CD4-positive, CD25-positive, alpha-beta regulatory T cell (primary cell): ENCODE results near the gene GTF2A1L. TPM values are rescaled to one million over a fixed set of nuclear protein-coding genes. Genes with fewer than 3 reads are reported as not detected.

Experiments
- ATAC-seq, 2 donors: fragments of 150-1000 bp; cut with Tn5 transposase; one replicate each; pipeline ENCODE4 v1.10.0; 2021; ENCODE audit warnings: low read depth in 2 of 2, moderate number of reproducible peaks in 2 of 2, moderate library complexity in 1 of 2
- DNase-seq, 3 donors: peaks; one replicate each; pipeline versions ENCODE4 v3.0.0 to v3.0.0-alpha.2; 2012 to 2022; ENCODE audit warnings: mixed read lengths in 1 of 3
- H3K27ac ChIP-seq: one replicate; pipeline ENCODE4 v1.7.0; 2013; ENCODE audit warnings: mild to moderate bottlenecking, low read length; ENCODE audit not compliant: insufficient read depth, poor library complexity, severe bottlenecking
- H3K27me3 ChIP-seq: one replicate; pipeline ENCODE4 v1.7.0; 2013; ENCODE audit warnings: low read length; ENCODE audit not compliant: control insufficient read depth, insufficient read depth
- H3K36me3 ChIP-seq: one replicate; pipeline ENCODE4 v1.7.0; 2013; ENCODE audit warnings: mild to moderate bottlenecking, low read length, moderate library complexity; ENCODE audit not compliant: control insufficient read depth, insufficient read depth
- H3K4me1 ChIP-seq: 2 replicates; pipeline ENCODE4 v1.7.0; 2013; ENCODE audit warnings: mild to moderate bottlenecking, low read length; ENCODE audit not compliant: insufficient read depth, control insufficient read depth, poor library complexity, severe bottlenecking
- H3K4me3 ChIP-seq: one replicate; pipeline ENCODE4 v1.7.0; 2013; ENCODE audit warnings: low read depth, mild to moderate bottlenecking, low read length, moderate library complexity
- H3K9me3 ChIP-seq, 2 experiments: 1 replicate in 1 of 2; 2 replicates in 1 of 2; pipeline ENCODE4 v1.7.0; 2013; ENCODE audit warnings: low read length in 2 of 2, mild to moderate bottlenecking in 1 of 2, moderate library complexity in 1 of 2; ENCODE audit not compliant: control insufficient read depth in 2 of 2
- H3K27ac Mint-ChIP-seq, 3 donors: one replicate each; pipeline ENCODE4 v1.8.0; 2020 to 2022; ENCODE audit warnings: mild to moderate bottlenecking in 3 of 3, mixed read lengths in 3 of 3, moderate library complexity in 2 of 3
- H3K27me3 Mint-ChIP-seq: one replicate; pipeline ENCODE4 v1.8.0; 2022; ENCODE audit warnings: mild to moderate bottlenecking, mixed read lengths
- H3K36me3 Mint-ChIP-seq: one replicate; pipeline ENCODE4 v1.8.0; 2020; ENCODE audit warnings: mixed read lengths
- H3K4me1 Mint-ChIP-seq, 4 donors: one replicate each; pipeline ENCODE4 v1.8.0; 2020 to 2022; ENCODE audit warnings: mixed read lengths in 4 of 4, mild to moderate bottlenecking in 1 of 4
- H3K4me3 Mint-ChIP-seq, 4 donors: one replicate each; pipeline ENCODE4 v1.8.0; 2020 to 2022; ENCODE audit warnings: mild to moderate bottlenecking in 4 of 4, mixed read lengths in 4 of 4, moderate library complexity in 3 of 4
- H3K9me3 Mint-ChIP-seq, 7 donors: one replicate each; pipeline ENCODE4 v1.8.0; 2020 to 2022; ENCODE audit warnings: mixed read lengths in 7 of 7, mild to moderate bottlenecking in 3 of 7, moderate library complexity in 2 of 7
- polyA plus RNA-seq, 4 donors: library from polyadenylated mRNA; unstranded; fragments of 300-500 nt; fragmentation: Illumina TruSeq; gene quantifications; one replicate each; pipeline ENCODE4 v1.2.3, GENCODE V29; 2021
- total RNA-seq: library from RNA; stranded (reverse); gene quantifications from one replicate; pipeline ENCODE4 v1.2.3, GENCODE V29; 2022

GTF2A1L gene
- total and polyA plus RNA-seq, 5 donors from 2014 or later = not detected

DNA sequence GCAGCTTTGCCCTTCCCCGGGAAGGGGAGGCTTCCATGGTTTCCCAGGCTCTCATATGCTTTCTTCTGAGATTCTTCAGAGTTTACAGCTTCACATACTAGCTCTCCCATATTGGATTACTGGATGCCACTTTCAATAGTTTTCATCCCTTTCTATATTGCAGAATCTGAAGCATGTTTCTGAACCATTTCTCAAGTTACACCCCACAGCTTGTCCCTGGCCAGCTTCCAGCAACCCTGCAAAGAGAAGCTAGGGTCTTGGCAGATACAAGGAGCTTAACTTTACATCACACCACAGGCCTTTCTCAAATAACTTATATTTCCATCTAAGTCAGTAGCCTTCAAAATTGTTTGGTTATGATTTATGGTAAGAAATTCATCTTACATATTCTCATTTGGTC is 98.3 kb downstream of the GTF2A1L start:
- Histone ChIP-seq H3K27me3 (no peaks in the 10 kb centered on the region), H3K9me3 (no peaks in the 10 kb centered on the region), H3K4me3 (no peak overlapping the region), H3K36me3 (no peaks in the 10 kb centered on the region), H3K27ac (no peak overlapping the region), H3K4me1 (no peaks in the 10 kb centered on the region)
- no peaks in the 10 kb centered on the region for H3K36me3 Mint-ChIP-seq
- peaks cover 17% of the 10 kb centered on the region for H3K27me3 Mint-ChIP-seq
- no peaks in the 10 kb centered on the region for H3K4me1 Mint-ChIP-seq
- no peak overlapping the region for H3K4me3 Mint-ChIP-seq
- peaks cover 0 to 9% (median 0%) of the 10 kb centered on the region in 7 donors for H3K9me3 Mint-ChIP-seq
- ATAC-seq (no peak), DNase-seq (no peak)
- no peak overlapping the region for H3K27ac Mint-ChIP-seq

DNA sequence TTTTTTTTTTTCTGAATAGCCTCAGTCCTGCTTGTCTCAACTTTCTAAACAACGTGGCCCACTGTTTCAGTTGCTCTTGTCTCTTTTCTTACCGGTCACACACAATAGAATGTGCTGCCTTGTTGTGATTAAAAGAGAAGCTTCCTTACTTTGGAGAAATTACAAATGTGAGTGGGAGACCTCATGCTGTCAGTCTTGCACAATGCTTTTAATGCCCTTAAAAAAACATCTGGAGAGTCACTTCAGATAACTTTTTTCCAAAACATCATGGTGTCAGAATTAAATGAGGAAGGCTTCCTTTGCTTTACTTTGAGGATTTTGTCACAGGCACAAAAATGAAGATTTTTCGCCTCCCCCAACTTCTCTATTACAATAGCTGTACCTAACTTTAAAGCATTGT is 100.2 kb downstream of the GTF2A1L start:
- H3K9me3 ChIP-seq = no peaks in the 10 kb centered on the region
- no peaks in the 10 kb centered on the region for H3K27me3 ChIP-seq
- Mint-ChIP-seq H3K27me3 (peaks cover 17% of the 10 kb centered on the region), H3K36me3 (no peaks in the 10 kb centered on the region), H3K27ac (no peak overlapping the region), H3K9me3 (peaks cover 0 to 2% (median 0%) of the 10 kb centered on the region in 7 donors), H3K4me3 (no peak overlapping the region), H3K4me1 (no peaks in the 10 kb centered on the region)
- DNase-seq = no peak
- H3K27ac ChIP-seq = no peak overlapping the region
- H3K4me1 ChIP-seq = no peaks in the 10 kb centered on the region
- no peak overlapping the region for H3K4me3 ChIP-seq
- no peak for ATAC-seq
- no peaks in the 10 kb centered on the region for H3K36me3 ChIP-seq

DNA sequence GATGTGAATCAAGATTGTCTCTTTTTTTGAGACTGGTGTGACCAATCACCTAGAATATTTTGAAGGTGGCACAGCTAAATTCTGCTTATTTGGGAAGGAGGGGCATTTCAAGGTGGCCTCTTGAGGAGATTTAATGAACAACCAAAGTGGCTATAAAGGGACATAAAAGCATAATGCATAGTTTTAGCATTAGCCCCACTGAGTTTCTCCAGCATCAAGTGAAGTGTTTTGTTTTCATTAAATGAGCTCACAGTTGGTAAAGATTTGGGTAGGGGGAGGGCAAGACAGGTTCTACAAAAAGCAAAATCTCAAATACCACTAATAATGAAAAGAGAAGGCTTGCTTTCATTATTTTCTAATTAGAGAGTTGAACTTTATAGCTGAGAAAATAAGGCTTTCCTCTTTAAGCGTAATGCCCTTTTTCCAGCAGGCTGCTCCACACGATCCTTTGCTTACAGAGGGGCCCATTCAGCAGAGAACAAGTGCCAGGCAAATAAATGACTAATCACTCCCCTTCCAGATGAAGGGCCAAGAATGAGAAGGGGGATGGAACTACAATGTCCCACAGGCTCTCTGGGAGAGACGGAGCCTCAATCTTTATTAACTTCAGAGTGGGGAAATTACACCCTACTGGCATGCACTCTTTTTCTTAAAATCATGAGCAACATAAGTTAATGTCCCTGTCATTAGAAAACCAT is 102.0 kb downstream of the GTF2A1L start:
- H3K27ac Mint-ChIP-seq = no peak overlapping the region
- H3K4me1 Mint-ChIP-seq = no peaks in the 10 kb centered on the region
- Histone ChIP-seq H3K27me3 (no peaks in the 10 kb centered on the region), H3K4me3 (no peak overlapping the region), H3K36me3 (no peaks in the 10 kb centered on the region), H3K27ac (no peak overlapping the region), H3K9me3 (no peaks in the 10 kb centered on the region), H3K4me1 (no peaks in the 10 kb centered on the region)
- H3K36me3 Mint-ChIP-seq = no peaks in the 10 kb centered on the region
- ATAC-seq (no peak), DNase-seq (no peak)
- no peak overlapping the region for H3K4me3 Mint-ChIP-seq
- H3K27me3 Mint-ChIP-seq = peaks cover 10% of the 10 kb centered on the region
- H3K9me3 Mint-ChIP-seq = peaks cover 0 to 2% (median 0%) of the 10 kb centered on the region in 7 donors

DNA sequence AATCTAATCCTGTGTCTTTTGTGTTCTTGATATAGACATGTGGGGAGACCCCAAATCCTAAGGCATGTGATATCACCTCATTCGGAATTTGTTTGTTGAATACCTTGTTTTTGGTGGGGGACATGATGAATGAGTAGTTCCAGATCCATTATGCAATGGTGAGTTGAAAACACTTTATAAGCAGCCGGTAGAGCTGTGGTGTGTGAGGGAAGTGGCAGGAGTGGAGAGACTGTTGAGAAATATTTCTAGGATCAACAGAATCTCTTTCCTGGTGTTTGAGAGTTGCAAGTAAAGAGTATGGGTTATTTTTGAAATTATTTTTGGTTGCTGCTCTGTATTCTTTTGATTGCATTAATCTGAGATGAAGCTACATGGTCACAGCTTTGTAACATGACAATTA is 103.5 kb downstream of the GTF2A1L start:
- no peaks in the 10 kb centered on the region for H3K4me1 Mint-ChIP-seq
- no peak for ATAC-seq

DNA sequence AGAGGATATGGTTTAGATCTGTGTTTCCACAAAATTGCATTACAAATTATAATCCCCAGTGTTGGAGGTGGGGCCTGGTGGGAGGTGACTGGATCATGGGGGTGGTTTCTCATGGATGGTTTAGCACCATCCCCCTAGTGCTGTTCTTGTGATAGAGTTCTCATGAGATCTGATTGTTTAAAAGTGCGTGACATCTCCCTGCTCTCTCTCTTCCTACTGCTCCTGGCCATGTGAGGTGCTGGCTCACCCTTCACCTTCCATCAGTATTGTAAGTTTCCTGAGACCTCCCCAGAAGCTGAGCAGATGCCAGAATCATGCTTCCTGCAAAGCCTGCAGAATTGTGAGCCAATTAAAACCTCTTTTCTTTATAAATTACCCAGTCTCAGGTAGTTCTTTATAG is 104.7 kb downstream of the GTF2A1L start:
- Mint-ChIP-seq H3K27me3 (peaks cover 10% of the 10 kb centered on the region), H3K4me3 (no peak overlapping the region), H3K9me3 (peaks cover 0 to 2% (median 0%) of the 10 kb centered on the region in 7 donors), H3K36me3 (no peaks in the 10 kb centered on the region), H3K4me1 (no peaks in the 10 kb centered on the region), H3K27ac (no peak overlapping the region)
- Histone ChIP-seq H3K36me3 (no peaks in the 10 kb centered on the region), H3K4me3 (no peak overlapping the region), H3K4me1 (no peaks in the 10 kb centered on the region), H3K9me3 (no peaks in the 10 kb centered on the region), H3K27ac (no peak overlapping the region), H3K27me3 (no peaks in the 10 kb centered on the region)
- no peak for ATAC-seq
- no peak for DNase-seq

More for the DNA sequence above, 103.5 kb downstream of the GTF2A1L start:
- no peak overlapping the region for H3K27ac Mint-ChIP-seq
- H3K9me3 Mint-ChIP-seq = peaks cover 0 to 2% (median 0%) of the 10 kb centered on the region in 7 donors
- Histone ChIP-seq H3K9me3 (no peaks in the 10 kb centered on the region), H3K4me3 (no peak overlapping the region), H3K27ac (no peak overlapping the region), H3K36me3 (no peaks in the 10 kb centered on the region), H3K4me1 (no peaks in the 10 kb centered on the region), H3K27me3 (no peaks in the 10 kb centered on the region)
- no peak for DNase-seq
- H3K27me3 Mint-ChIP-seq = peaks cover 6% of the 10 kb centered on the region
- H3K36me3 Mint-ChIP-seq = no peaks in the 10 kb centered on the region
- no peak overlapping the region for H3K4me3 Mint-ChIP-seq

DNA sequence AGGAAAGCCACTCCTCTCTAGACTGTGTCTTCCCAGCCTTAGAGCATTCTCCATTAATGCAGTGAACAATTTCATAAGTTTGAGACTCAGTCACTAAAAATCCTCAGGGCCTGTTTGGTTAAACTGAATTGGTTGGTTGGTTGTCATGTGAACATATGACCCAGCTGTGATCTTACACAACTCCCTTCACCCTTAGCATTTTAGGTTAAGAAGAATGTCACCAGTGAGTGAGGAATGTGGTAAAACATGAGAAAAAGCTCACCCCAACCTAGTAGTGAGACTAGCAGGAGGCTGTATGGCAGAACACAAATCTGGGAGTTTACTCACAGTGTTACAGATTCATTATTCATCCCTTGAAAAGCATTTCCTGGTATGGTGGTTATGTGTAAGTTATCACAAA is 105.5 kb downstream of the GTF2A1L start:
- H3K36me3 Mint-ChIP-seq = no peaks in the 10 kb centered on the region

DNA sequence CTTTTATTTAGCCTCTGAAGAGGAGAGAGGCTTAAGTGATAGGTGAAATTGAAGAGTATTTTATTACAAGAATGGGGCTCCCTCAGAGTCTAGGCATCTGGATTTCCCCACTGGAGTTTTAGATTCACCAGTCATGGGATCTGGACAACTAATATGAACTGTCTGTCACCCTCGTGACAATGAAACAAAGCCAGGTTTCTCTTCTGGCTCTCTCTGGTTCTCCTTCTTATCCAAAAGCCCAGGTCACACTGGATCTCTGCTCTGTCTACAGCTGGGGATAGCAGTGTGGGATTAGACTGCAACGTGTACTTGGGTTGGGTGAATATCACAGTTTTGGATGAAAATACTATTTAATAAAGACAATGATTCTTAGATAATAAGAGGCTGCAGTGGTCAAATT is 106.6 kb downstream of the GTF2A1L start:
- H3K9me3 ChIP-seq = no peaks in the 10 kb centered on the region
- H3K4me1 Mint-ChIP-seq = no peaks in the 10 kb centered on the region
- H3K4me1 ChIP-seq = no peaks in the 10 kb centered on the region
- ATAC-seq = no peak
- no peak overlapping the region for H3K27ac Mint-ChIP-seq
- H3K4me3 Mint-ChIP-seq = no peak overlapping the region
- H3K27me3 ChIP-seq = no peaks in the 10 kb centered on the region
- DNase-seq = no peak
- H3K36me3 ChIP-seq = no peaks in the 10 kb centered on the region
- no peak overlapping the region for H3K27ac ChIP-seq
- H3K4me3 ChIP-seq = no peak overlapping the region
- no peaks in the 10 kb centered on the region for H3K36me3 Mint-ChIP-seq
- H3K27me3 Mint-ChIP-seq = peaks cover 16% of the 10 kb centered on the region
- peaks cover 0 to 3% (median 0%) of the 10 kb centered on the region in 7 donors for H3K9me3 Mint-ChIP-seq

More for the DNA sequence above, 105.5 kb downstream of the GTF2A1L start:
- H3K27ac ChIP-seq = no peak overlapping the region
- no peak overlapping the region for H3K4me3 ChIP-seq
- Mint-ChIP-seq H3K4me3 (no peak overlapping the region), H3K27me3 (peaks cover 10% of the 10 kb centered on the region), H3K27ac (no peak overlapping the region), H3K4me1 (no peaks in the 10 kb centered on the region), H3K9me3 (peaks cover 0 to 2% (median 0%) of the 10 kb centered on the region in 7 donors)
- no peaks in the 10 kb centered on the region for H3K27me3 ChIP-seq
- DNase-seq = no peak
- no peaks in the 10 kb centered on the region for H3K36me3 ChIP-seq
- H3K4me1 ChIP-seq = no peaks in the 10 kb centered on the region
- ATAC-seq = no peak
- no peaks in the 10 kb centered on the region for H3K9me3 ChIP-seq
